Spleen (tissue), 11 donors: ENCODE results near the gene FNDC5. TPM values are rescaled to one million over a fixed set of nuclear protein-coding genes. Genes with fewer than 3 reads are reported as not detected.

Experiments
- DNase-seq: peaks from one replicate; pipeline ENCODE4 v3.0.0-alpha.2; 2020
- H3K27ac ChIP-seq, 8 donors: fragments of 200-600 bp; sonication (generic) in 7 of 8; 1 replicate in 4 of 8; 2 replicates in 4 of 8; pipeline versions ENCODE4 v1.5.0 to v1.8.0; 2016 to 2021; ENCODE audit warnings: inconsistent platforms in 4 of 8, mild to moderate bottlenecking in 4 of 8, moderate library complexity in 1 of 8
- H3K27me3 ChIP-seq, 7 donors: fragments of 200-600 bp; sonication (generic) in 6 of 7; replicated peaks in 1 of 7; 1 replicate in 4 of 7; 2 replicates in 3 of 7; pipeline versions ENCODE4 v1.5.0 to v1.8.0; 2016 to 2021; ENCODE audit warnings: inconsistent platforms in 3 of 7, mild to moderate bottlenecking in 1 of 7
- H3K36me3 ChIP-seq, 6 donors: fragments of 200-600 bp; sonication (generic) in 5 of 6; 1 replicate in 4 of 6; 2 replicates in 2 of 6; pipeline versions ENCODE4 v1.5.0 to v1.8.0; 2016 to 2021; ENCODE audit warnings: inconsistent platforms in 2 of 6
- H3K4me1 ChIP-seq, 6 donors: fragments of 200-600 bp; sonication (generic) in 5 of 6; 1 replicate in 3 of 6; 2 replicates in 3 of 6; pipeline versions ENCODE4 v1.5.0 to v1.8.0; 2016 to 2021; ENCODE audit warnings: inconsistent platforms in 3 of 6
- H3K4me3 ChIP-seq, 8 donors: fragments of 200-600 bp; sonication (generic) in 7 of 8; 1 replicate in 4 of 8; 2 replicates in 4 of 8; pipeline versions ENCODE4 v1.5.0 to v1.8.0; 2016 to 2021; ENCODE audit warnings: inconsistent platforms in 4 of 8, mild to moderate bottlenecking in 4 of 8, moderate library complexity in 2 of 8
- H3K9me3 ChIP-seq, 8 donors: fragments of 200-600 bp; sonication (generic) in 7 of 8; 1 replicate in 4 of 8; 2 replicates in 4 of 8; pipeline versions ENCODE4 v1.5.0 to v1.8.0; 2016 to 2021; ENCODE audit warnings: inconsistent platforms in 4 of 8
- POLR2A ChIP-seq, 3 donors: fragments of 450-650 bp; IDR thresholded peaks; one replicate each; pipeline ENCODE4 v1.5.1; 2017; ENCODE audit warnings: antibody characterized with exemption in 3 of 3, mild to moderate bottlenecking in 1 of 3
- POLR2AphosphoS5 ChIP-seq, 3 donors: sonication (generic); formaldehyde crosslinking; IDR thresholded peaks; one replicate each; pipeline ENCODE4 v1.5.1; 2017; ENCODE audit warnings: antibody characterized with exemption in 3 of 3
- WGBS, 5 donors: extraction: QIAGEN DNeasy Blood & Tissue Kit in 3 of 5; methylation state at CpG; one replicate each; pipeline versions ENCODE4 v1.1.5 to v1.1.7; 2013 to 2018; 5-methylcytosine and 5-hydroxymethylcytosine counted together
- intact Hi-C: fragments of 100-400 bp; cut with DNase I; formaldehyde crosslinking; loops from one replicate; pipeline ENCODE4 v1.15.0; 2023; ENCODE audit warnings: low total_unique reads
- polyA plus RNA-seq, 3 donors: library from polyadenylated mRNA; stranded (reverse); fragments of 200-250 nt; gene quantifications; one replicate each; pipeline ENCODE4 v1.2.1, GENCODE V29; 2013
- total RNA-seq, 7 donors: library from RNA; depleted of rRNA in 3 of 7; stranded (reverse); fragments of >200 nt in 3 of 7; fragmentation: NEBNext Ultra II Directional in 4 of 7; extraction: Animal tissue kit (Norgen Biotek cat#: 25700) in 4 of 7; gene quantifications; one replicate each; pipeline versions ENCODE4 v1.1.0 to v1.2.1, GENCODE V29; 2016 to 2021
- TF ChIP-seq, protein P1 (sequence below), 11 experiments: fragments of 200-600 bp in 7 of 11; fragments of 450-650 bp in 4 of 11; sonication (generic) in 4 of 11; IDR thresholded peaks in 8 of 11; conservative IDR thresholded peaks in 3 of 11; 1 replicate in 7 of 11; 2 replicates in 4 of 11; pipeline versions ENCODE4 v1.4.0 to v1.8.0; 2016 to 2021; ENCODE audit warnings: antibody characterized with exemption in 11 of 11, inconsistent platforms in 4 of 11, mild to moderate bottlenecking in 1 of 11
- donor health status: healthy with polysubstance abuse.
- donor health status: DM: no; HTN: no; CAD: no; lungs with moderate emphysema.
- donor health status: DM: no; HTN: no; CAD: no.
- donor health status: Bipolar disorder and iron deficiency.
- donor health status: healthy.
- donor health status: DM: no; HTN: no; CAD: no.
- donor health status: DM: yes; HTN: yes; CAD: no.

FNDC5 gene
- total and polyA plus RNA-seq, 10 donors, result 0.30 TPM; not detected in 8

GRCh38 chr1:32869923-32870614 is 643 bp downstream of the FNDC5 start:
- peaks cover 0 to 15% (median 0%) of the 10 kb centered on the region in 6 donors for H3K36me3 ChIP-seq

GRCh38 chr1:32868806-32869455 is 1.8 kb downstream of the FNDC5 start:
- no peak for TF ChIP-seq POLR2A (IDR thresholded peaks at IDR 0.05)
- TF ChIP-seq POLR2AphosphoS5 (IDR thresholded peaks at IDR 0.05), result no peak
- TF ChIP-seq, protein P1, sequence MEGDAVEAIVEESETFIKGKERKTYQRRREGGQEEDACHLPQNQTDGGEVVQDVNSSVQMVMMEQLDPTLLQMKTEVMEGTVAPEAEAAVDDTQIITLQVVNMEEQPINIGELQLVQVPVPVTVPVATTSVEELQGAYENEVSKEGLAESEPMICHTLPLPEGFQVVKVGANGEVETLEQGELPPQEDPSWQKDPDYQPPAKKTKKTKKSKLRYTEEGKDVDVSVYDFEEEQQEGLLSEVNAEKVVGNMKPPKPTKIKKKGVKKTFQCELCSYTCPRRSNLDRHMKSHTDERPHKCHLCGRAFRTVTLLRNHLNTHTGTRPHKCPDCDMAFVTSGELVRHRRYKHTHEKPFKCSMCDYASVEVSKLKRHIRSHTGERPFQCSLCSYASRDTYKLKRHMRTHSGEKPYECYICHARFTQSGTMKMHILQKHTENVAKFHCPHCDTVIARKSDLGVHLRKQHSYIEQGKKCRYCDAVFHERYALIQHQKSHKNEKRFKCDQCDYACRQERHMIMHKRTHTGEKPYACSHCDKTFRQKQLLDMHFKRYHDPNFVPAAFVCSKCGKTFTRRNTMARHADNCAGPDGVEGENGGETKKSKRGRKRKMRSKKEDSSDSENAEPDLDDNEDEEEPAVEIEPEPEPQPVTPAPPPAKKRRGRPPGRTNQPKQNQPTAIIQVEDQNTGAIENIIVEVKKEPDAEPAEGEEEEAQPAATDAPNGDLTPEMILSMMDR (IDR thresholded peaks at IDR 0.05 in 8 of 11, conservative IDR thresholded peaks at IDR 0.05 in 3 of 11), result no peak
- peaks cover 0 to 48% (median 26%) of the 10 kb centered on the region in 7 donors for H3K27me3 ChIP-seq
- intact Hi-C loops, result no loop called here
- no peak overlapping the region for H3K27ac ChIP-seq
- H3K4me3 ChIP-seq, result no peak overlapping the region
- H3K36me3 ChIP-seq, result peaks cover 0 to 26% (median 1%) of the 10 kb centered on the region in 6 donors
- peaks cover 3 to 30% (median 24%) of the 10 kb centered on the region in 6 donors for H3K4me1 ChIP-seq
- H3K9me3 ChIP-seq, result no peaks in the 10 kb centered on the region
- no peak for DNase-seq
- WGBS, 5 donors, result 90 to 96% (median 91%) methylated on average over 9 of the region's 9 CpGs

More at GRCh38 chr1:32869923-32870614, 643 bp downstream of the FNDC5 start:
- WGBS, 5 donors, result 66 to 75% (median 68%) methylated on average over 16 of the region's 16 CpGs
- H3K4me1 ChIP-seq, result peaks cover 3 to 30% (median 24%) of the 10 kb centered on the region in 6 donors
- intact Hi-C loops, result loop anchor here (5.0 kb wide), 1 partner anchor 158 kb away; no protein-coding TSS in a partner anchor
- peaks cover 0 to 59% (median 26%) of the 10 kb centered on the region in 7 donors for H3K27me3 ChIP-seq
- no peak for DNase-seq
- TF ChIP-seq POLR2AphosphoS5 (IDR thresholded peaks at IDR 0.05), result no peak
- no peak for TF ChIP-seq POLR2A (IDR thresholded peaks at IDR 0.05)
- TF ChIP-seq, protein P1 (IDR thresholded peaks at IDR 0.05 in 8 of 11, conservative IDR thresholded peaks at IDR 0.05 in 3 of 11), result no peak
- H3K9me3 ChIP-seq, result no peaks in the 10 kb centered on the region
- no peak overlapping the region for H3K27ac ChIP-seq
- H3K4me3 ChIP-seq, result peak overlapping the region in 1 of 8 donors; percentile 65

DNA sequence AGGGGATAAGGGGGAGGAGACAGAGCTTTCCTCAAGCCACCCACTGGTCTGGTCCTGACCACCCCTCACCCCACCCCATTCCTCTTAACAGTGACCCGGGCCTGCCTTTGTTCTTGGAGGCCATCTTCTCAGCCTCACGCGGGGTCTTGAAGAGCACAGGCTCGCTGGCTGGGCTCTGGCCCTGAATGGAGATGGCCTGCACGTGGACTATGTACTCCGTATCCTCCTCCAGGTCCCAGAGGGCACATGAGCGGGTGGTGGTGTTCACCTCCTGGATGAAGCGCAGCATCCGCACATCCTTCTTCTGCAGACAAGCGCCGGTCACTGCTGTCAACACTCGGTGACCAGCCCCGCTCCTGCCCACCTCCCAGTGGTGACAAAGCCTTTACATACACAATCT is 2.6 kb downstream of the FNDC5 start:
- H3K4me3 ChIP-seq, result no peak overlapping the region
- peaks cover 0 to 35% (median 4%) of the 10 kb centered on the region in 6 donors for H3K36me3 ChIP-seq
- no peak overlapping the region for H3K27ac ChIP-seq
- WGBS, 5 donors, result 92 to 94% (median 92%) methylated on average over 11 to 13 of the region's 13 CpGs
- DNase-seq, result no peak
- H3K9me3 ChIP-seq, result no peaks in the 10 kb centered on the region
- H3K4me1 ChIP-seq, result peaks cover 3 to 30% (median 24%) of the 10 kb centered on the region in 6 donors
- intact Hi-C loops, result no loop called here
- H3K27me3 ChIP-seq, result peaks cover 0 to 40% (median 26%) of the 10 kb centered on the region in 7 donors
- peak in 1 of 3 donors; percentile 11 for TF ChIP-seq POLR2AphosphoS5 (IDR thresholded peaks at IDR 0.05)
- TF ChIP-seq, protein P1 (IDR thresholded peaks at IDR 0.05 in 8 of 11, conservative IDR thresholded peaks at IDR 0.05 in 3 of 11), result no peak

DNA sequence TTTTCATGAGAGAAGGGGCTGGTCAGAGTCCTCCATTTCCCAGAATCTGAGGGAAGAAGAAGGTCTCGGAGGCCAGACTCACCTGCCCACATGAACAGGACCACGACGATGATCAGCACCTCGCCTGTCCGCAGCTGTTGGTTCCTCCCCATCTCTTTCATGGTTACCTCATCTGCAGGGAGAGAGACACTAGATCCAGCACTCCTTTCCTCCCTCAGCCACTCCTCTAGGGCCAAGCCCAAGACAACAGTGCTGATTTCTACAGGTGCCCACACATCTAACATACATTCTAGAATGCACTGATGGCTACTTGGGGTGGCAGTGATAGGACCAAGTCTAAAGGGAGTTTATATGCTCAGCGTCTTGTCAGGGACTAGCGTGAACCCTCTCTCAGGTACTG is 3.0 kb downstream of the FNDC5 start:
- WGBS, 5 donors, result 93 to 99% (median 96%) methylated on average over 7 of the region's 7 CpGs
- no peak overlapping the region for H3K27ac ChIP-seq
- no peaks in the 10 kb centered on the region for H3K9me3 ChIP-seq
- TF ChIP-seq, protein P1 (IDR thresholded peaks at IDR 0.05 in 8 of 11, conservative IDR thresholded peaks at IDR 0.05 in 3 of 11), result no peak
- TF ChIP-seq POLR2AphosphoS5 (IDR thresholded peaks at IDR 0.05), result no peak
- TF ChIP-seq POLR2A (IDR thresholded peaks at IDR 0.05), result no peak
- peaks cover 0 to 39% (median 6%) of the 10 kb centered on the region in 6 donors for H3K36me3 ChIP-seq
- intact Hi-C loops, result no loop called here
- no peak for DNase-seq
- no peak overlapping the region for H3K4me3 ChIP-seq
- H3K4me1 ChIP-seq, result peaks cover 3 to 27% (median 22%) of the 10 kb centered on the region in 6 donors
- peaks cover 0 to 36% (median 24%) of the 10 kb centered on the region in 7 donors for H3K27me3 ChIP-seq
